ENCODE data around the gene PAPPA2. TPM values are rescaled to one million over a fixed set of nuclear protein-coding genes. Genes with fewer than 3 reads are reported as not detected.

Gene PAPPA2
- total and polyA plus RNA-seq, 10 of the 15 experiments (the other 5 are each of a cell fraction or from before 2014, with no cell fraction given): under 0.01 to 0.06 (median 0.03) TPM; not detected in 7

DNA sequence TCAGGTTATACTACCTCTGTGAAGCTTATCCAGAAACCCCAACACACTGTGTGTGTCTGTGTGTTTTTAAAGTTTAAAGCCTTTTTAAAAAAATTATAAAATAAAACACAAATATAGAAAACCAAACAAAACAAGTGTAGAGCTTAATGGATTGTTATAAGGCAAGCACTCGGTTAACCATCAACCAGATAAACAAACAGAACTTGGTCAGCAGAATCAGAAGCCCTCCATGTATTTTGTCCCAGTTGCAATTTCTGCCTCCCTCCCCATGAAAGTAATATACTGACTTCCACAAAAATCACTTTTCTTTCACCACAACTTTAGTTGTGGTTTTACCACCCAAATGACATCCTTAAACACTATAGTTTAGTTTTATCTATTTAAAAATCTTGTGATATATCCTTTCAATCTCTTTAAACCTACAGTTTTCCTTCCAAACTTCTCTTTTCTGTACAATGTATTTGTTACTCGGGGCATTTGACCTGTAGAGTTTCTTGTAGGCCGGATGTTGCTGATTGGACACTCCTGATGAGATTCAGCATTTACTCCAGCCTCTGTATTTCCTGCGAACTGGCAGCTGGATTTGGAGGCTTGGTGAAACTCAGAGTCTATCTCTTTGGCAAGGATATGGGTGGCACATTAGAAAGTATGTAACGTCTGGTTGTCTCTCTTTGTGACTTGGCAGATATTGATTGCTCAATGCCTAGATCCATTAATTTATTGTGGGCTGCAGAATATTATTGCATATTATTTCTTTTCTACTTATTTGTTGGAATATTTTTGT lies 8.6 kb downstream of the PAPPA2 start:
- H2AFZ ChIP-seq (ENCODE audit: control insufficient read depth, low read depth, low read length): no peak overlapping the region
- H3K4me3 ChIP-seq: no peak overlapping the region
- no TSS peak for BruUV-seq (replicated peaks)
- TF ChIP-seq, protein P1, sequence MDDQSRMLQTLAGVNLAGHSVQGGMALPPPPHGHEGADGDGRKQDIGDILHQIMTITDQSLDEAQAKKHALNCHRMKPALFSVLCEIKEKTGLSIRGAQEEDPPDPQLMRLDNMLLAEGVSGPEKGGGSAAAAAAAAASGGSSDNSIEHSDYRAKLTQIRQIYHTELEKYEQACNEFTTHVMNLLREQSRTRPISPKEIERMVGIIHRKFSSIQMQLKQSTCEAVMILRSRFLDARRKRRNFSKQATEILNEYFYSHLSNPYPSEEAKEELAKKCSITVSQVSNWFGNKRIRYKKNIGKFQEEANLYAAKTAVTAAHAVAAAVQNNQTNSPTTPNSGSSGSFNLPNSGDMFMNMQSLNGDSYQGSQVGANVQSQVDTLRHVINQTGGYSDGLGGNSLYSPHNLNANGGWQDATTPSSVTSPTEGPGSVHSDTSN (IDR thresholded peaks at IDR 0.05; ENCODE audit: insufficient replicate concordance, low read depth, low read length): no peak
- no peak for TF ChIP-seq EED (IDR thresholded peaks at IDR 0.05; ENCODE audit: low read depth)
- no peaks in the 10 kb centered on the region for H3K9me3 ChIP-seq (replicated peaks; ENCODE audit: control insufficient read depth, insufficient read depth, low read length)
- no peak overlapping the region for H3K9ac ChIP-seq (ENCODE audit: control insufficient read depth, insufficient read depth, low read length)
- in situ Hi-C loops (cut with MboI): no loop called here
- ChIA-PET SMC1A (ENCODE audit: uncharacterized antibody, unreplicated experiment) (no interaction called here), CTCF (interaction anchor here (0.9 kb wide), 1 partner anchor 14 kb away, joined by 3 read pairs; no protein-coding TSS in a partner anchor), POLR2A (no interaction called here), RAD21 (ENCODE audit: unreplicated experiment) (no interaction called here)
- WGBS (ENCODE audit: insufficient coverage, insufficient replicate concordance, low lambda C conversion rate, missing lambda C conversion rate): 38% methylated on average over 5 of the region's 5 CpGs
- no peaks in the 10 kb centered on the region for H3K27me3 ChIP-seq (replicated peaks in 1 of 2; ENCODE audit: control insufficient read depth in 2 of 2, insufficient read depth in 2 of 2, low read length in 1 of 2)
- no peaks in the 10 kb centered on the region for H4K20me1 ChIP-seq (ENCODE audit: control insufficient read depth, insufficient read depth)
- H3K79me2 ChIP-seq (ENCODE audit: control insufficient read depth, insufficient read depth, low read length): no peaks in the 10 kb centered on the region
- H3K27ac ChIP-seq (ENCODE audit: control insufficient read depth, insufficient read depth): no peak overlapping the region
- H3K36me3 ChIP-seq (ENCODE audit: control insufficient read depth in 2 of 2, insufficient read depth in 2 of 2, low read length in 1 of 2): no peaks in the 10 kb centered on the region
- ATAC-seq (no peak), FAIRE-seq (no peak), DNase-seq (ENCODE audit: low read depth, low spot score) (no peak)
- H3K4me2 ChIP-seq (ENCODE audit: control insufficient read depth, insufficient read depth): no peak overlapping the region
- intact Hi-C loops (cut with micrococcal nuclease; ENCODE audit: unreplicated experiment): no loop called here
- H3K4me1 ChIP-seq (ENCODE audit: control insufficient read depth, insufficient read depth, low read length): no peaks in the 10 kb centered on the region

DNA sequence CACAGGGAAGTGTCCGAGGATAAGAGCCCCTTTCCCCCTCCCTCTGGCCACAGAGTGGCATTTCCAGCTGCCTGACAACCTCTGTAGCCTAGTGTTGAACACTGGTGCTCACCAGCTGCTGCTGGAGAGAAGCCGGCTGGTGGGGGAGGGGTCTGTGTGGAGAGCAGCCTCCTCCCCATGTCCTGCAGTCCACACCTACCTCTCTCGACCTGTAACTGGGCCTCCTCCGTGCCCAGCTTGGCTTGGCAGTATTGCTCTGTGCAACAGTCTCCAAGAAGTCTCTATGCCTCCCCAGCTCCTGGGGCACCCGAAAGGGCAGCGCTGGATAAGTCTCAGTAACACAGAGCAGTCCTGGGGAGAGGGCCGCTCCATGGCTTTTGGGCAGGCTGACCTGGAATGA lies 17.0 kb downstream of the PAPPA2 start:
- H3K9ac ChIP-seq (ENCODE audit: control insufficient read depth, insufficient read depth, low read length): no peak overlapping the region
- 14% methylated on average over 7 of the region's 7 CpGs for WGBS (ENCODE audit: insufficient coverage, insufficient replicate concordance, low lambda C conversion rate, missing lambda C conversion rate)
- ATAC-seq: no peak
- TF ChIP-seq EP300 (IDR thresholded peaks at IDR 0.05; ENCODE audit: borderline replicate concordance in 1 of 2, control insufficient read depth in 1 of 2, low read depth in 2 of 2, low read length in 2 of 2): no peak
- TF ChIP-seq, protein P2, sequence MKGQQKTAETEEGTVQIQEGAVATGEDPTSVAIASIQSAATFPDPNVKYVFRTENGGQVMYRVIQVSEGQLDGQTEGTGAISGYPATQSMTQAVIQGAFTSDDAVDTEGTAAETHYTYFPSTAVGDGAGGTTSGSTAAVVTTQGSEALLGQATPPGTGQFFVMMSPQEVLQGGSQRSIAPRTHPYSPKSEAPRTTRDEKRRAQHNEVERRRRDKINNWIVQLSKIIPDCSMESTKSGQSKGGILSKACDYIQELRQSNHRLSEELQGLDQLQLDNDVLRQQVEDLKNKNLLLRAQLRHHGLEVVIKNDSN (IDR thresholded peaks at IDR 0.05; ENCODE audit: borderline replicate concordance, extremely low read length, insufficient read depth, low read depth, low read length): no peak
- TF ChIP-seq, protein P3, sequence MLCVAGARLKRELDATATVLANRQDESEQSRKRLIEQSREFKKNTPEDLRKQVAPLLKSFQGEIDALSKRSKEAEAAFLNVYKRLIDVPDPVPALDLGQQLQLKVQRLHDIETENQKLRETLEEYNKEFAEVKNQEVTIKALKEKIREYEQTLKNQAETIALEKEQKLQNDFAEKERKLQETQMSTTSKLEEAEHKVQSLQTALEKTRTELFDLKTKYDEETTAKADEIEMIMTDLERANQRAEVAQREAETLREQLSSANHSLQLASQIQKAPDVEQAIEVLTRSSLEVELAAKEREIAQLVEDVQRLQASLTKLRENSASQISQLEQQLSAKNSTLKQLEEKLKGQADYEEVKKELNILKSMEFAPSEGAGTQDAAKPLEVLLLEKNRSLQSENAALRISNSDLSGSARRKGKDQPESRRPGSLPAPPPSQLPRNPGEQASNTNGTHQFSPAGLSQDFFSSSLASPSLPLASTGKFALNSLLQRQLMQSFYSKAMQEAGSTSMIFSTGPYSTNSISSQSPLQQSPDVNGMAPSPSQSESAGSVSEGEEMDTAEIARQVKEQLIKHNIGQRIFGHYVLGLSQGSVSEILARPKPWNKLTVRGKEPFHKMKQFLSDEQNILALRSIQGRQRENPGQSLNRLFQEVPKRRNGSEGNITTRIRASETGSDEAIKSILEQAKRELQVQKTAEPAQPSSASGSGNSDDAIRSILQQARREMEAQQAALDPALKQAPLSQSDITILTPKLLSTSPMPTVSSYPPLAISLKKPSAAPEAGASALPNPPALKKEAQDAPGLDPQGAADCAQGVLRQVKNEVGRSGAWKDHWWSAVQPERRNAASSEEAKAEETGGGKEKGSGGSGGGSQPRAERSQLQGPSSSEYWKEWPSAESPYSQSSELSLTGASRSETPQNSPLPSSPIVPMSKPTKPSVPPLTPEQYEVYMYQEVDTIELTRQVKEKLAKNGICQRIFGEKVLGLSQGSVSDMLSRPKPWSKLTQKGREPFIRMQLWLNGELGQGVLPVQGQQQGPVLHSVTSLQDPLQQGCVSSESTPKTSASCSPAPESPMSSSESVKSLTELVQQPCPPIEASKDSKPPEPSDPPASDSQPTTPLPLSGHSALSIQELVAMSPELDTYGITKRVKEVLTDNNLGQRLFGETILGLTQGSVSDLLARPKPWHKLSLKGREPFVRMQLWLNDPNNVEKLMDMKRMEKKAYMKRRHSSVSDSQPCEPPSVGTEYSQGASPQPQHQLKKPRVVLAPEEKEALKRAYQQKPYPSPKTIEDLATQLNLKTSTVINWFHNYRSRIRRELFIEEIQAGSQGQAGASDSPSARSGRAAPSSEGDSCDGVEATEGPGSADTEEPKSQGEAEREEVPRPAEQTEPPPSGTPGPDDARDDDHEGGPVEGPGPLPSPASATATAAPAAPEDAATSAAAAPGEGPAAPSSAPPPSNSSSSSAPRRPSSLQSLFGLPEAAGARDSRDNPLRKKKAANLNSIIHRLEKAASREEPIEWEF (IDR thresholded peaks at IDR 0.05; ENCODE audit: insufficient replicate concordance, low read depth, low read length): no peak
- no peak for TF ChIP-seq FOXK2 (IDR thresholded peaks at IDR 0.05)
- TF ChIP-seq SREBF2 (IDR thresholded peaks at IDR 0.05; ENCODE audit: low read length): no peak
- no peak for TF ChIP-seq GATAD2B (conservative IDR thresholded peaks at IDR 0.05; ENCODE audit: low read depth)

More for the DNA sequence above, 17.0 kb downstream of the PAPPA2 start:
- no TSS peak for BruUV-seq (replicated peaks)
- Histone ChIP-seq H3K36me3 (ENCODE audit: control insufficient read depth in 2 of 2, insufficient read depth in 2 of 2, low read length in 1 of 2) (no peaks in the 10 kb centered on the region), H3K9me3 (replicated peaks; ENCODE audit: control insufficient read depth, insufficient read depth, low read length) (no peaks in the 10 kb centered on the region), H3K79me2 (ENCODE audit: control insufficient read depth, insufficient read depth, low read length) (no peaks in the 10 kb centered on the region), H3K4me3 (no peak overlapping the region), H4K20me1 (ENCODE audit: control insufficient read depth, insufficient read depth) (no peaks in the 10 kb centered on the region), H3K27ac (ENCODE audit: control insufficient read depth, insufficient read depth) (no peak overlapping the region), H3K4me1 (ENCODE audit: control insufficient read depth, insufficient read depth, low read length) (no peaks in the 10 kb centered on the region), H3K4me2 (ENCODE audit: control insufficient read depth, insufficient read depth) (no peak overlapping the region), H2AFZ (ENCODE audit: control insufficient read depth, low read depth, low read length) (no peak overlapping the region), H3K27me3 (replicated peaks in 1 of 2; ENCODE audit: control insufficient read depth in 2 of 2, insufficient read depth in 2 of 2, low read length in 1 of 2) (no peaks in the 10 kb centered on the region; a peak in 1 of 4 replicates)
- ChIA-PET SMC1A (ENCODE audit: uncharacterized antibody, unreplicated experiment) (no interaction called here), POLR2A (no interaction called here), RAD21 (ENCODE audit: unreplicated experiment) (no interaction called here), CTCF (interaction anchor here (1.3 kb wide), 1 partner anchor 10 kb away, joined by 4 read pairs; no protein-coding TSS in a partner anchor)
- intact Hi-C loops (cut with micrococcal nuclease; ENCODE audit: unreplicated experiment): no loop called here
- no peak for FAIRE-seq
- no peak for DNase-seq (ENCODE audit: low read depth, low spot score)
- in situ Hi-C loops (cut with MboI): no loop called here
